C4-2B (cell line): Measurements from ENCODE around the gene CFAP47.

Experiments
- CTCF ChIP-seq: fragments of 450-650 bp; conservative IDR thresholded peaks from 2 replicates; pipeline ENCODE4 v1.5.1; 2017; ENCODE audit warnings: mild to moderate bottlenecking
- ZFX ChIP-seq: fragments of 450-650 bp; IDR thresholded peaks from 2 replicates; pipeline ENCODE4 v1.6.1; 2017

DNA sequence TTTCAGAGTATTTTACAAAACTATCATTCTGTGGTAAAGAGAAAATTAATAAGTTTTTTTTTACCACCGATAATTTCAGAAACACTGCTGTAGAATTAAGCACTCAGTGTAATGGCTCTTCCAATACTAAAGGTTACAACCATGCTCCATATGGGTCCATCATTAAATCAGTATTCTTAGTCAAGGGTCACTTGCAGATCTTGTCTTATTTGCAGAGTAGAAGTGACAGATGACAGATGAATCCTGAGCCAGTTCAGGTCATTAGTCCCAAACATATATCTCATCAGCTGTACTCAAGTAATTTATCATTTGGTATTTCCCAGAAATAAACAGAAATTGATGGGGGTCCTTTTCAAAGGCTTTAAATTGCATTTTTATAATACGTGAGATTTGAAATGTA is 182.9 kb downstream of the CFAP47 start:
- TF ChIP-seq CTCF (no peak), ZFX (no peak)
